ENCODE results near the gene UBE2L6. TPM values are rescaled to one million over a fixed set of nuclear protein-coding genes. Genes with fewer than 3 reads are reported as not detected.

UBE2L6 gene
- total RNA-seq, 1 experiment from 2014 or later, result 122 TPM

- TF ChIP-seq EZH2 (IDR thresholded peaks at IDR 0.05; ENCODE audit: low read depth) (no peak), CTCF (conservative IDR thresholded peaks at IDR 0.05) (no peak)
- Histone ChIP-seq H3K4me2 (no peak overlapping the region), H3F3A (ENCODE audit: insufficient read depth, low read depth) (no peaks in the 10 kb centered on the region), H3K27me3 (ENCODE audit: insufficient read depth, low read depth) (peaks cover 32% of the 10 kb centered on the region), H3K36me3 (ENCODE audit: low read depth) (no peaks in the 10 kb centered on the region), H3K27ac (no peak overlapping the region), H3K4me1 (replicated peaks; ENCODE audit: insufficient read depth) (no peaks in the 10 kb centered on the region), H3K4me3 (no peak overlapping the region), H3K9me3 (ENCODE audit: insufficient read depth, low read depth) (no peaks in the 10 kb centered on the region), H3K79me2 (ENCODE audit: low read depth) (no peaks in the 10 kb centered on the region), H4K20me1 (ENCODE audit: insufficient read depth) (no peaks in the 10 kb centered on the region), H3K9me2 (ENCODE audit: insufficient read depth) (no peaks in the 10 kb centered on the region), H2AFZ (no peak overlapping the region)
- intact Hi-C loops (cut with micrococcal nuclease; ENCODE audit: unreplicated experiment), result no loop called here
- CTCF ChIA-PET, result interaction anchor here (0.7 kb wide), 1 partner anchor 40 kb away, joined by 15 read pairs; no protein-coding TSS in a partner anchor
- POLR2A ChIA-PET (ENCODE audit: unreplicated experiment), result no interaction called here
- BruUV-seq (replicated peaks), result no TSS peak
- DNase-seq, result no peak
Observed at GRCh38 chr11:57596266-57596885, 28.9 kb upstream of the UBE2L6 start.

- H3K4me2 ChIP-seq, result no peak overlapping the region
- H3K27ac ChIP-seq, result no peak overlapping the region
- H4K20me1 ChIP-seq (ENCODE audit: insufficient read depth), result no peaks in the 10 kb centered on the region
- no peaks in the 10 kb centered on the region for H3K9me2 ChIP-seq (ENCODE audit: insufficient read depth)
- DNase-seq, result no peak
- no peaks in the 10 kb centered on the region for H3K36me3 ChIP-seq (ENCODE audit: low read depth)
- no peaks in the 10 kb centered on the region for H3K4me1 ChIP-seq (replicated peaks; ENCODE audit: insufficient read depth)
- ChIA-PET CTCF (no interaction called here), POLR2A (ENCODE audit: unreplicated experiment) (no interaction called here)
- no TSS peak for BruUV-seq (replicated peaks)
- H3K9me3 ChIP-seq (ENCODE audit: insufficient read depth, low read depth), result no peaks in the 10 kb centered on the region
- TF ChIP-seq CTCF (conservative IDR thresholded peaks at IDR 0.05) (no peak), EZH2 (IDR thresholded peaks at IDR 0.05; ENCODE audit: low read depth) (no peak)
- H3F3A ChIP-seq (ENCODE audit: insufficient read depth, low read depth), result no peaks in the 10 kb centered on the region
- no peak overlapping the region for H2AFZ ChIP-seq
- no peaks in the 10 kb centered on the region for H3K79me2 ChIP-seq (ENCODE audit: low read depth)
- intact Hi-C loops (cut with micrococcal nuclease; ENCODE audit: unreplicated experiment), result no loop called here
- H3K4me3 ChIP-seq, result no peak overlapping the region
- 0 out of 2 replicates have a peak, but pooled peaks cover 5% of the 10 kb centered on the region for H3K27me3 ChIP-seq (ENCODE audit: insufficient read depth, low read depth)
Observed at GRCh38 chr11:57588046-57588710, 20.7 kb upstream of the UBE2L6 start.

GRCh38 chr11:57586711-57587245 is 19.3 kb upstream of the UBE2L6 start:
- ChIA-PET POLR2A (ENCODE audit: unreplicated experiment) (no interaction called here), CTCF (no interaction called here)
- no peaks in the 10 kb centered on the region for H4K20me1 ChIP-seq (ENCODE audit: insufficient read depth)
- no peaks in the 10 kb centered on the region for H3F3A ChIP-seq (ENCODE audit: insufficient read depth, low read depth)
- H3K9me2 ChIP-seq (ENCODE audit: insufficient read depth), result no peaks in the 10 kb centered on the region
- TF ChIP-seq CTCF (conservative IDR thresholded peaks at IDR 0.05), result no peak
- TF ChIP-seq EZH2 (IDR thresholded peaks at IDR 0.05; ENCODE audit: low read depth), result no peak
- no peak overlapping the region for H3K4me2 ChIP-seq
- no peaks in the 10 kb centered on the region for H3K79me2 ChIP-seq (ENCODE audit: low read depth)
- no peak overlapping the region for H2AFZ ChIP-seq
- DNase-seq, result no peak
- no peak overlapping the region for H3K27ac ChIP-seq
- intact Hi-C loops (cut with micrococcal nuclease; ENCODE audit: unreplicated experiment), result no loop called here
- no peaks in the 10 kb centered on the region for H3K4me1 ChIP-seq (replicated peaks; ENCODE audit: insufficient read depth)
- H3K27me3 ChIP-seq (ENCODE audit: insufficient read depth, low read depth), result 0 out of 2 replicates have a peak, but pooled peaks cover 5% of the 10 kb centered on the region
- H3K9me3 ChIP-seq (ENCODE audit: insufficient read depth, low read depth), result no peaks in the 10 kb centered on the region
- H3K4me3 ChIP-seq, result no peak overlapping the region
- BruUV-seq (replicated peaks), result no TSS peak
- H3K36me3 ChIP-seq (ENCODE audit: low read depth), result no peaks in the 10 kb centered on the region
